ENCODE measurements around the gene ASXL1. TPM values are rescaled to one million over a fixed set of nuclear protein-coding genes. Genes with fewer than 3 reads are reported as not detected.

The ASXL1 gene
- total and polyA plus RNA-seq, 10 of the 15 experiments (the other 5 are each of a cell fraction or from before 2014, with no cell fraction given), result 11.0 to 87.6 (median 56.8) TPM

DNA sequence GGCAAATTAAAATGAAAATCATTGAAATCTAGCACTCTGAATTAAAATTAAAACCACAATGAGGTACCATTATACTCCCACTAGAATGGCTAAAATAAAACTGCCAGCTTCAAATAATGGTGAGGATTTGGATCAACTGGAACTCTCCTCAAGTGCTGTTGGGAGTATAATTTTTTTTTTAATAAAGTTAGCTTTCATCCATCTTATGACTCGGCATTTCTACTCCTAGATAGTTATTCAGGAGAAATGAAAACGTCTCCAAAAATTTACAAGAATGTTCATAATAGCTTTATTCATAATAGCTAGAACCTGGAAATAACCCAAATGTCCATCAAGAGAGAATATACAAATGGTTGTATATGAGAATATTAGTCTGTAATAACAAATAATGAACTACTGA, 63.2 kb downstream of the ASXL1 start:
- ChIA-PET POLR2A (no interaction called here), RAD21 (ENCODE audit: unreplicated experiment) (no interaction called here), SMC1A (ENCODE audit: uncharacterized antibody, unreplicated experiment) (interaction anchor here (0.9 to 1.3 kb wide), 3 partner anchors 10 to 81 kb away, joined by 3 to 4 read pairs (median 3); no protein-coding TSS in a partner anchor), CTCF (interaction anchor here (0.8 to 1.0 kb wide), 2 partner anchors 23 to 490 kb away, joined by 3 read pairs; no protein-coding TSS in a partner anchor)
- Histone ChIP-seq H3K9me3 (replicated peaks; ENCODE audit: control insufficient read depth, insufficient read depth, low read length) (no peaks in the 10 kb centered on the region), H3K4me3 (no peak overlapping the region), H3K27me3 (replicated peaks in 1 of 2; ENCODE audit: control insufficient read depth in 2 of 2, insufficient read depth in 2 of 2, low read length in 1 of 2) (no peaks in the 10 kb centered on the region), H3K9ac (ENCODE audit: control insufficient read depth, insufficient read depth, low read length) (no peak overlapping the region), H2AFZ (ENCODE audit: control insufficient read depth, low read depth, low read length) (no peak overlapping the region), H3K36me3 (ENCODE audit: control insufficient read depth in 2 of 2, insufficient read depth in 2 of 2, low read length in 1 of 2) (no peaks in the 10 kb centered on the region), H3K27ac (ENCODE audit: control insufficient read depth, insufficient read depth) (no peak overlapping the region), H4K20me1 (ENCODE audit: control insufficient read depth, insufficient read depth) (no peaks in the 10 kb centered on the region), H3K4me2 (ENCODE audit: control insufficient read depth, insufficient read depth) (no peak overlapping the region), H3K79me2 (ENCODE audit: control insufficient read depth, insufficient read depth, low read length) (peaks cover 10% of the 10 kb centered on the region), H3K4me1 (ENCODE audit: control insufficient read depth, insufficient read depth, low read length) (peaks cover 6% of the 10 kb centered on the region; the same call in 1 of the 2 replicates)
- ATAC-seq, result no peak
- no peak for DNase-seq (ENCODE audit: low read depth, low spot score)
- intact Hi-C loops (cut with micrococcal nuclease; ENCODE audit: unreplicated experiment), result no loop called here
- no peak for FAIRE-seq
- in situ Hi-C loops (cut with MboI), result no loop called here
- 68% methylated on average over 2 of the region's 2 CpGs for WGBS (ENCODE audit: insufficient coverage, insufficient replicate concordance, low lambda C conversion rate, missing lambda C conversion rate)
- BruUV-seq (replicated peaks), result no TSS peak
- no peak for TF ChIP-seq KDM1A (IDR thresholded peaks at IDR 0.05; ENCODE audit: borderline replicate concordance)
- TF ChIP-seq, protein P1, sequence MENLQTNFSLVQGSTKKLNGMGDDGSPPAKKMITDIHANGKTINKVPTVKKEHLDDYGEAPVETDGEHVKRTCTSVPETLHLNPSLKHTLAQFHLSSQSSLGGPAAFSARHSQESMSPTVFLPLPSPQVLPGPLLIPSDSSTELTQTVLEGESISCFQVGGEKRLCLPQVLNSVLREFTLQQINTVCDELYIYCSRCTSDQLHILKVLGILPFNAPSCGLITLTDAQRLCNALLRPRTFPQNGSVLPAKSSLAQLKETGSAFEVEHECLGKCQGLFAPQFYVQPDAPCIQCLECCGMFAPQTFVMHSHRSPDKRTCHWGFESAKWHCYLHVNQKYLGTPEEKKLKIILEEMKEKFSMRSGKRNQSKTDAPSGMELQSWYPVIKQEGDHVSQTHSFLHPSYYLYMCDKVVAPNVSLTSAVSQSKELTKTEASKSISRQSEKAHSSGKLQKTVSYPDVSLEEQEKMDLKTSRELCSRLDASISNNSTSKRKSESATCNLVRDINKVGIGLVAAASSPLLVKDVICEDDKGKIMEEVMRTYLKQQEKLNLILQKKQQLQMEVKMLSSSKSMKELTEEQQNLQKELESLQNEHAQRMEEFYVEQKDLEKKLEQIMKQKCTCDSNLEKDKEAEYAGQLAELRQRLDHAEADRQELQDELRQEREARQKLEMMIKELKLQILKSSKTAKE (IDR thresholded peaks at IDR 0.05; ENCODE audit: low read depth, poor library complexity, severe bottlenecking), result no peak
- TF ChIP-seq, protein P2, sequence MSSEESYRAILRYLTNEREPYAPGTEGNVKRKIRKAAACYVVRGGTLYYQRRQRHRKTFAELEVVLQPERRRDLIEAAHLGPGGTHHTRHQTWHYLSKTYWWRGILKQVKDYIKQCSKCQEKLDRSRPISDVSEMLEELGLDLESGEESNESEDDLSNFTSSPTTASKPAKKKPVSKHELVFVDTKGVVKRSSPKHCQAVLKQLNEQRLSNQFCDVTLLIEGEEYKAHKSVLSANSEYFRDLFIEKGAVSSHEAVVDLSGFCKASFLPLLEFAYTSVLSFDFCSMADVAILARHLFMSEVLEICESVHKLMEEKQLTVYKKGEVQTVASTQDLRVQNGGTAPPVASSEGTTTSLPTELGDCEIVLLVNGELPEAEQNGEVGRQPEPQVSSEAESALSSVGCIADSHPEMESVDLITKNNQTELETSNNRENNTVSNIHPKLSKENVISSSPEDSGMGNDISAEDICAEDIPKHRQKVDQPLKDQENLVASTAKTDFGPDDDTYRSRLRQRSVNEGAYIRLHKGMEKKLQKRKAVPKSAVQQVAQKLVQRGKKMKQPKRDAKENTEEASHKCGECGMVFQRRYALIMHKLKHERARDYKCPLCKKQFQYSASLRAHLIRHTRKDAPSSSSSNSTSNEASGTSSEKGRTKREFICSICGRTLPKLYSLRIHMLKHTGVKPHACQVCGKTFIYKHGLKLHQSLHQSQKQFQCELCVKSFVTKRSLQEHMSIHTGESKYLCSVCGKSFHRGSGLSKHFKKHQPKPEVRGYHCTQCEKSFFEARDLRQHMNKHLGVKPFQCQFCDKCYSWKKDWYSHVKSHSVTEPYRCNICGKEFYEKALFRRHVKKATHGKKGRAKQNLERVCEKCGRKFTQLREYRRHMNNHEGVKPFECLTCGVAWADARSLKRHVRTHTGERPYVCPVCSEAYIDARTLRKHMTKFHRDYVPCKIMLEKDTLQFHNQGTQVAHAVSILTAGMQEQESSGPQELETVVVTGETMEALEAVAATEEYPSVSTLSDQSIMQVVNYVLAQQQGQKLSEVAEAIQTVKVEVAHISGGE (CRISPR knock-in tag; IDR thresholded peaks at IDR 0.05), result no peak
- TF ChIP-seq TBL1XR1 (IDR thresholded peaks at IDR 0.05; ENCODE audit: low read depth, low read length), result no peak
- TF ChIP-seq, protein P3, sequence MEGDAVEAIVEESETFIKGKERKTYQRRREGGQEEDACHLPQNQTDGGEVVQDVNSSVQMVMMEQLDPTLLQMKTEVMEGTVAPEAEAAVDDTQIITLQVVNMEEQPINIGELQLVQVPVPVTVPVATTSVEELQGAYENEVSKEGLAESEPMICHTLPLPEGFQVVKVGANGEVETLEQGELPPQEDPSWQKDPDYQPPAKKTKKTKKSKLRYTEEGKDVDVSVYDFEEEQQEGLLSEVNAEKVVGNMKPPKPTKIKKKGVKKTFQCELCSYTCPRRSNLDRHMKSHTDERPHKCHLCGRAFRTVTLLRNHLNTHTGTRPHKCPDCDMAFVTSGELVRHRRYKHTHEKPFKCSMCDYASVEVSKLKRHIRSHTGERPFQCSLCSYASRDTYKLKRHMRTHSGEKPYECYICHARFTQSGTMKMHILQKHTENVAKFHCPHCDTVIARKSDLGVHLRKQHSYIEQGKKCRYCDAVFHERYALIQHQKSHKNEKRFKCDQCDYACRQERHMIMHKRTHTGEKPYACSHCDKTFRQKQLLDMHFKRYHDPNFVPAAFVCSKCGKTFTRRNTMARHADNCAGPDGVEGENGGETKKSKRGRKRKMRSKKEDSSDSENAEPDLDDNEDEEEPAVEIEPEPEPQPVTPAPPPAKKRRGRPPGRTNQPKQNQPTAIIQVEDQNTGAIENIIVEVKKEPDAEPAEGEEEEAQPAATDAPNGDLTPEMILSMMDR (IDR thresholded peaks at IDR 0.05 in 2 of 3, conservative IDR thresholded peaks at IDR 0.05 in 1 of 3; ENCODE audit: control insufficient read depth in 2 of 3, extremely low read depth in 1 of 3, insufficient read depth in 1 of 3, low read depth in 3 of 3, low read length in 3 of 3), result no peak
- TF ChIP-seq SRF (IDR thresholded peaks at IDR 0.05; ENCODE audit: low read depth in 2 of 2, low read length in 2 of 2), result no peak
- TF ChIP-seq ASH2L (IDR thresholded peaks at IDR 0.05; ENCODE audit: borderline replicate concordance, low read depth), result no peak
- TF ChIP-seq MYC (IDR thresholded peaks at IDR 0.05; ENCODE audit: insufficient read depth, insufficient read length, insufficient replicate concordance, low read length, severe bottlenecking), result no peak
- TF ChIP-seq SMARCA5 (IDR thresholded peaks at IDR 0.05), result no peak
- no peak for TF ChIP-seq FOS (IDR thresholded peaks at IDR 0.05; ENCODE audit: borderline replicate concordance, extremely low read depth, insufficient read length)
- TF ChIP-seq HCFC1 (IDR thresholded peaks at IDR 0.05; ENCODE audit: low read length), result no peak
- TF ChIP-seq, protein P4, sequence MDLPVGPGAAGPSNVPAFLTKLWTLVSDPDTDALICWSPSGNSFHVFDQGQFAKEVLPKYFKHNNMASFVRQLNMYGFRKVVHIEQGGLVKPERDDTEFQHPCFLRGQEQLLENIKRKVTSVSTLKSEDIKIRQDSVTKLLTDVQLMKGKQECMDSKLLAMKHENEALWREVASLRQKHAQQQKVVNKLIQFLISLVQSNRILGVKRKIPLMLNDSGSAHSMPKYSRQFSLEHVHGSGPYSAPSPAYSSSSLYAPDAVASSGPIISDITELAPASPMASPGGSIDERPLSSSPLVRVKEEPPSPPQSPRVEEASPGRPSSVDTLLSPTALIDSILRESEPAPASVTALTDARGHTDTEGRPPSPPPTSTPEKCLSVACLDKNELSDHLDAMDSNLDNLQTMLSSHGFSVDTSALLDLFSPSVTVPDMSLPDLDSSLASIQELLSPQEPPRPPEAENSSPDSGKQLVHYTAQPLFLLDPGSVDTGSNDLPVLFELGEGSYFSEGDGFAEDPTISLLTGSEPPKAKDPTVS (IDR thresholded peaks at IDR 0.05; ENCODE audit: low read depth, low read length), result no peak
- no peak for TF ChIP-seq ATF7 (IDR thresholded peaks at IDR 0.05; ENCODE audit: low read depth)
- TF ChIP-seq CBFB (IDR thresholded peaks at IDR 0.05; ENCODE audit: low read depth), result no peak
- no peak for TF ChIP-seq MXI1 (IDR thresholded peaks at IDR 0.05; ENCODE audit: low read depth, low read length)
